ENCODE measurements around the gene MRPL49.

DNA sequence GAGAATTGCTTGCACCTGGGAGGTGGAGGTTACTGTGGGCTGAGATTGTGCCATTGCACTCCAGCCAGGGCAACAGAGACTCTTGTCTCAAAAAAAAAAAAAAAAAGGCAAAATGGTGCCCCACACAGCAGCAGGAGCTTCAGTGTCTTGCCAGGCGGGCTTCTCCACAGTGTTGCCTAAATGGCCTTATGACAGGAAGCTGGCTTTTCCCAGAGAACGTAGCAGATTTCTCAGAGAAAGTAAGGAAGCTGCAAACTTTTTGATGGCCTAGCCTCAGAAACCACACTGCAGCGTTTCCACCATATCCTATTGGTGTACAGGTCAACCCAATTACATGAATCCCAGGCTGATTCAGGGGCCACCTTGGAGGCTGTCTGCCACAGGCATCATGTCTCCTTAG, 35.2 kb downstream of the MRPL49 start:
- TF ChIP-seq POLR2A (IDR thresholded peaks at IDR 0.05), result no peak
- TF ChIP-seq, protein P1, sequence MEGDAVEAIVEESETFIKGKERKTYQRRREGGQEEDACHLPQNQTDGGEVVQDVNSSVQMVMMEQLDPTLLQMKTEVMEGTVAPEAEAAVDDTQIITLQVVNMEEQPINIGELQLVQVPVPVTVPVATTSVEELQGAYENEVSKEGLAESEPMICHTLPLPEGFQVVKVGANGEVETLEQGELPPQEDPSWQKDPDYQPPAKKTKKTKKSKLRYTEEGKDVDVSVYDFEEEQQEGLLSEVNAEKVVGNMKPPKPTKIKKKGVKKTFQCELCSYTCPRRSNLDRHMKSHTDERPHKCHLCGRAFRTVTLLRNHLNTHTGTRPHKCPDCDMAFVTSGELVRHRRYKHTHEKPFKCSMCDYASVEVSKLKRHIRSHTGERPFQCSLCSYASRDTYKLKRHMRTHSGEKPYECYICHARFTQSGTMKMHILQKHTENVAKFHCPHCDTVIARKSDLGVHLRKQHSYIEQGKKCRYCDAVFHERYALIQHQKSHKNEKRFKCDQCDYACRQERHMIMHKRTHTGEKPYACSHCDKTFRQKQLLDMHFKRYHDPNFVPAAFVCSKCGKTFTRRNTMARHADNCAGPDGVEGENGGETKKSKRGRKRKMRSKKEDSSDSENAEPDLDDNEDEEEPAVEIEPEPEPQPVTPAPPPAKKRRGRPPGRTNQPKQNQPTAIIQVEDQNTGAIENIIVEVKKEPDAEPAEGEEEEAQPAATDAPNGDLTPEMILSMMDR (IDR thresholded peaks at IDR 0.05), result no peak

Measured in vagina (tissue), 2 donors.